GM19099 (cell line): ENCODE measurements around the gene ANKRD28.

ENCODE experiments used
- POLR2A ChIP-seq: IDR thresholded peaks from 3 replicates; pipeline ENCODE4 v1.6.1; 2011; ENCODE audit warnings: low read depth; ENCODE audit not compliant: insufficient read length; ENCODE audit errors: extremely low read depth

The ANKRD28 gene

DNA sequence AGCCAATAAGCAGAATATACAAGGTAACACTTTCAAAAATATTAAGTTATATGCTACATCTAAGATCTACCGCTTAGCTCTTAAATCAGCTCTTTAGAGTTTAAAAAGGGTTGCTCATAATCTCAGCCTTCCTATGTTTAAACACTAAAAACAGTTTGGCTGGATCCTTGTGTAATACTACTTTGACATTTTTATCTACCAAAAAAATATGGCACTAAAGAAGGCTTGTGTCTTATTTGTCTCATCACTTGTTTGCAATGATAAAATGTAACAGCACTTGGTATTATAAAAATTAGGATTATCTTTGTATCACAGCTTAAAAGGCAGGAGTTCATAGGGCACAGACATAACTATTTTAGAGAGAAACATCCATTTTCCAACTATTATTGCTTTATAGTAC is 9.8 kb downstream of the ANKRD28 start:
- TF ChIP-seq POLR2A, result no peak

DNA sequence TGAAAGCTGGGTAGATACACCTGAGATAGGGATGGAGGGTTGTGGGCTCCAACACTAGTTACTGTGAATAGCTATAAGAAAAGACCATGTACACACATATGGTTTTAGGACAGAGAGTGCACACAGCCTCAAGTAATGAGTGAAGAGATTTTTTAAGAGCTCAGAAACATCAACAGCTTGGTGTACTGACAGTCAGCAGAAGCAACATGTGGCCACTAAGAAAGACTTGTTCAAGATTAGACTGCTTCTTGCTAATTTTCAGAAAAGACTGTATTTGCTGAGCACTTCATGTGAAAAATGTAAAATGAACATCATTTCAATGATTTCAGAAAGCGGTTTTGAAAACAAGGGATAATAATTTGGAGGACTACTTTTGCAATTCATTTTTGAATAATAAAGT is 10.3 kb downstream of the ANKRD28 start:
- TF ChIP-seq POLR2A, result no peak

DNA sequence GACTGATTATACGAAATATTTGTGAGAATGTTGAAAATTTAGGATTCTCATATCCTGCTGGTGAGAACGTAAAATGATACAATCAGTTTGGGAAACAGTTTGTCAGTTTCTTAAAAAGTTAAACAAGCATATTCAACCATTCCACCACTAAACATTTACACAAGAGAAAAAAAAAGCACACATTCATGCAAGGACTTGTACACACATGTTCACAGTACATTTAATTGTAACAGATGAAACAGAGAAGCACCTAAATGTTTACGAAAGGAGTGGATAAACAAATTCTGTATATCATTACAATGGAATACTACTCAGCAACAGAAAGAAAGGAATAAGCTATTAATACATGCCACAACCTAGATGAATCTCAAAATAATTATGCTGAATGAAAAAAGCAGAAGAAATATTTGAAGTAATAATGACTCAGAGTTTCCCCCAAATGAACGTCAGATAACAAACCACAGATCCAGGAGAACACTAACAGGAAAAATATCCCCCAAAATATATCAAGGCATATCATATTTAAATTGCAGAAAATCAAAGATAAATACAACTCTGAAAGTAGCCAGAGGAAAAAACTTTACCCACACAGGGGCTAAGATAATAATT is 14.3 kb downstream of the ANKRD28 start:
- no peak for TF ChIP-seq POLR2A

DNA sequence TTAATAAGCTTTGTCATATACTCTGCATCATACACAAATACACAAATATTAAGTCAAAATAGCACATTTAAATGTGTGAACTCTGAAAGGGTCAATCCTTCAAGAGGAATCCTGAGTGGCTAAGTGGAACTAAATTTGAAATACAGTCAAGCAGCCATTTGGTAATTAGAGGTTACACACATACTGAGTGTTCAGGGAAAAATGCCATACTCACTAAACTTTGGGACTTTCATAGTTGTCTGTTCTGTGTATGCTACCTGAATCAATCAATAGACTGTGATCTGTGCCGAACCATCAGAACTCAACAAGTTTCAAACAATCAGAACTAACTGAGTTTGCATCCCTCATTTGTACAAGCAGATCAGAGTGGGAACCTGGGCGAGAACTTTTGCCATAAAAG is 15.3 kb downstream of the ANKRD28 start:
- TF ChIP-seq POLR2A, result no peak

- no peak for TF ChIP-seq POLR2A
These were observed 16.0 kb downstream of the ANKRD28 start for GRCh38 chr3:15781637-15782402.

GRCh38 chr3:15781131-15781530 is 16.6 kb downstream of the ANKRD28 start:
- TF ChIP-seq POLR2A, result no peak

- TF ChIP-seq POLR2A, result no peak
These were observed 18.7 kb downstream of the ANKRD28 start for GRCh38 chr3:15779111-15779510.

DNA sequence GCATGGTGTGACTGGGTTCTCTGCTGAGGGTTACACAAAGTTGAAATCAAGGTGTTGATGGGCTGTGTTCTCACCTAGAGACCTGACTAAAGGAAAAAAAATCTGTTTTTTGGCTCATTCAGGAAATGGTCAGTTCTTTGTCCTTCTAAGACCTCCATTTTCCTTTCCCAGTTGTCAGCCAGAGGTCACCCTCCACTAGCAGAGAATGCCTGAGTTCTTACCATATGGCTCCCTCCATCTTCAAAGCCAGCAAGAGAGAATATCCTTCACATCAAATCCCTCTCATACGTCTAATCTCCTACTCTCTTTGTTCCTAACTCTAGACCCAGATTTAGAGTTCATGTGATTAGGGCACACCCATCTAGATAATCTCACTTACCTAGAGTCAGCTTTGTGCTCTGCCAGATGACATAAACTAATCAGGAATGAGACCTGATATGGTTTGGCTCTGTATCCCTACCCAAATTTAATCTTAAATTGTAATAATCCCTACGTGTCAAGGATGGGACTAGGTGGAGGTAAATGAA is 19.4 kb downstream of the ANKRD28 start:
- no peak for TF ChIP-seq POLR2A

DNA sequence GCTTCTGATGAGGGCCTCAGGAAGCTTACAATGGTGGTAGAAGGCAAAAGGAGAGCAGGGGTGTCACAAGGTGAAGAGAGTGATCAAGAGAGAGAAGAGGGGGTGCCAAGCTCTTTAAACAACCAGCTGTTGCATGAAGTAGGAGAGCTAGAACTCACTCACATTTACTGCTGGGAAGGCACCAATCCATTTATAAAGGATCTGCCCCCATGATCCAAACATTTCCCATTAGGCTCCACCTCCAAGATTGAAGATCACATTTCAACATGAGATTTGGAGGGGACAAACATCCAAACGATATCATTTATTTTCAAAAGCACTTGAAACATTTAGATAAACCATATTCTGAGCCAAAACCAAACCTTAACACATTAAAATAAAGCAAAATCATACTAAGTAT is 26.3 kb downstream of the ANKRD28 start:
- TF ChIP-seq POLR2A, result no peak

GRCh38 chr3:15769256-15769915 is 28.4 kb downstream of the ANKRD28 start:
- no peak for TF ChIP-seq POLR2A

- no peak for TF ChIP-seq POLR2A
These were observed 29.1 kb downstream of the ANKRD28 start for GRCh38 chr3:15768421-15769255.

GRCh38 chr3:15766406-15766805 is 31.4 kb downstream of the ANKRD28 start:
- no peak for TF ChIP-seq POLR2A

- TF ChIP-seq POLR2A, result no peak
These were observed 39.5 kb downstream of the ANKRD28 start for GRCh38 chr3:15758295-15758694.

DNA sequence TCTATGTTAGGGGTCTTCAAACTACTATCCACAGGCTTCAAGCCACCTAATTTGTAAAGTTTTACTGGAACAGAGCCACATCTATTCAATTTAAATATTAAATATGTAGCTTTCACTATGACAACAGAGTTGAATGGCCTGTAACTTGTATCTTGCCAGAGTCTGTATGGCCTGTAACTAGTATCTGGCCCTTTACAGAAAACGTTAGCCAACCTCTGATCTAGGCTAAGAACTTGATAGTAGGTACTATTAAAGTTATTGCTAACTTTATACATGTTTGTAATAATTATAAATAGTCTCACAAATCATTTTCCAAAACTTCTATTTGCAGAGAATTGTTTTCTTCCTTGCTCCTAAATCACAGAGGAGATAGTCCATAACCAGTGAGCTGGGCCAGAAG is 40.0 kb downstream of the ANKRD28 start:
- no peak for TF ChIP-seq POLR2A

DNA sequence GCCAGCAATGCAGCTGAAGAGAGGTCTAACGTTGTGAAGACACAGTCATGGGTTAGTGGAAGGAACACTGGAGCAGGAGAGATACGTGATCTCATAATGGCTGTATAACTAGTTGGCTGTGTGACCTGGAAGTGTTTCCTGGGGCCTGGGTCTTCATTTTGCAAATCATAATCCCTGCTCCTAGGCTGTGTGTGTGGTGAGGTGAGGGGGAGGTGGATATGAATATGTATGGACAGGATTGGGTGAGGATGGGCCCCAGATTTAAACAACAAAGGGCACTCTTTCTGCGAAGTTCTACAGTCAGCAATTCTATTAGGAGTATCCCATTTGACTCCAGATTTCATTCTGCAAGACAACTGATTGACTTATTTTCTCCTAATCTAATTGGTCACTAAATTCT is 41.3 kb downstream of the ANKRD28 start:
- no peak for TF ChIP-seq POLR2A

DNA sequence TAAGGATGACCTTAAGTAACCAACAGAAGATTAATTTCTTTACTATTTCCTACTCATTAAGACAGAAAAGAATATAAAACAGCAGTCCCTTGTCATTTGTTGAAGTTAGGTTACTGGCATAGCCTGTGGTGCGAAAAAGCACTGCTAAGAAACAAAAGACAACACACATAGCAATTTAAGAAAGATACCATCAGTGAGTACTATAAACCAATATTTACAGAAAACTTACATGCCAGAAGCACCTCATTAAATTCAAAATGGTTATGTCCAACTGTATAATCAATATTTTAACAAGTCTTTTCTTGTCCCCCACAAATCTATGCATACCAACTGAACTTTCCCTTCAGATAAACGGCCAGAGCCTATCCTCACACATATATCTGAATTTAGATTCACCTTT is 42.0 kb downstream of the ANKRD28 start:
- no peak for TF ChIP-seq POLR2A

DNA sequence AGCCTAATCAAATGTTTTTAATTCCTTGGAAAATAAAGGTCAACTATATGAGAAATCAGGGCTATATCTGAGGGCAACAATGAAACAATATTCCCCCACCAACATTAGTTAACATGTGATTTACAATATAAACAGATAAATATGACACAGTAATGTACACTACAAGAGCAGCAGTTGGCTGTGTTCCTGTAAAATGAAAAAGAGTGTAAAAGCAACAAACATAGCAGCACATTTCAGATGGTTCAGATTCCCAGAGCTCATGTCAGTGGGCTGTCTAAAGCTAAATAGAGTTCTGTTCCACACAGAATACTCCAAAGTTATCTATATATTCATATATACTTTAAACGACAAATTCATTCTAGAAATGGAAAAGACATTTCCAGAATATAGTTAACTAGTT is 42.6 kb downstream of the ANKRD28 start:
- no peak for TF ChIP-seq POLR2A
